SJSA1 (cell line): ENCODE data around the gene BBS10. TPM values are rescaled to one million over a fixed set of nuclear protein-coding genes. Genes with fewer than 3 reads are reported as not detected.

ENCODE experiments used
- total RNA-seq: library from RNA; depleted of rRNA; stranded (reverse); fragments of >200 nt; shearing (Covaris generic); gene quantifications from 2 replicates; pipeline ENCODE4 v1.2.3, GENCODE V29; 2014; rRNA removed

Gene BBS10
- total RNA-seq, 1 experiment from 2014 or later, result 17.3 TPM

Other genes starting within 250 kb of the BBS10 start
- 55.6 and 94.7 TPM in 2 replicates for gene OSBPL8, start 211.4 kb upstream of the BBS10 start, total RNA-seq